H9 (cell line): ENCODE data around the gene FSTL4. TPM values are rescaled to one million over a fixed set of nuclear protein-coding genes. Genes with fewer than 3 reads are reported as not detected.

Experiments
- DNase-seq: peaks from one replicate; pipeline ENCODE4 v3.0.0-alpha.2; 2017
- H2AFZ ChIP-seq: one replicate; pipeline ENCODE4 v1.6.1; 2013; ENCODE audit warnings: mild to moderate bottlenecking, low read length, control low read depth, moderate library complexity
- H2AK5ac ChIP-seq: 2 replicates; pipeline ENCODE4 v1.6.1; 2013; ENCODE audit warnings: low read length, control low read depth, mixed read lengths; ENCODE audit not compliant: insufficient read length
- H2BK120ac ChIP-seq: one replicate; pipeline ENCODE4 v1.6.1; 2013; ENCODE audit warnings: low read depth, mild to moderate bottlenecking, low read length, control low read depth, inconsistent platforms; ENCODE audit not compliant: poor library complexity, severe bottlenecking
- H2BK12ac ChIP-seq: 2 replicates; pipeline ENCODE4 v1.6.1; 2013; ENCODE audit warnings: low read length, control low read depth, mixed read lengths, low read depth; ENCODE audit not compliant: insufficient read length
- H2BK15ac ChIP-seq: 2 replicates; pipeline ENCODE4 v1.6.1; 2013; ENCODE audit warnings: low read depth, low read length, control low read depth
- H2BK20ac ChIP-seq: one replicate; pipeline ENCODE4 v1.6.1; 2013; ENCODE audit warnings: low read depth, mild to moderate bottlenecking, low read length, control low read depth, inconsistent platforms; ENCODE audit not compliant: poor library complexity, severe bottlenecking
- H2BK5ac ChIP-seq: 2 replicates; pipeline ENCODE4 v1.6.1; 2013; ENCODE audit warnings: low read length, control low read depth, mixed read lengths; ENCODE audit not compliant: insufficient read length
- H3K14ac ChIP-seq: 2 replicates; pipeline ENCODE4 v1.6.1; 2013; ENCODE audit warnings: low read length, control low read depth; ENCODE audit not compliant: insufficient read depth
- H3K18ac ChIP-seq: 2 replicates; pipeline ENCODE4 v1.6.1; 2013; ENCODE audit warnings: low read depth, mild to moderate bottlenecking, mixed read lengths, low read length, control low read depth; ENCODE audit not compliant: insufficient read length
- H3K23ac ChIP-seq: 2 replicates; pipeline ENCODE4 v1.6.1; 2013; ENCODE audit warnings: low read length, control low read depth, mixed read lengths, low read depth; ENCODE audit not compliant: insufficient read length
- H3K23me2 ChIP-seq: 2 replicates; pipeline ENCODE4 v1.6.1; 2013; ENCODE audit warnings: low read depth, mild to moderate bottlenecking, mixed read lengths, low read length, control low read depth; ENCODE audit not compliant: insufficient read length, poor library complexity, severe bottlenecking
- H3K27ac ChIP-seq: 2 replicates; pipeline ENCODE4 v1.5.1; 2013; ENCODE audit warnings: low read length, control low read depth, mixed read lengths, low read depth; ENCODE audit not compliant: insufficient read length
- H3K27me3 ChIP-seq: 2 replicates; pipeline ENCODE4 v1.6.1; 2013; ENCODE audit warnings: low read length, control low read depth, inconsistent platforms; ENCODE audit not compliant: insufficient read depth
- H3K4ac ChIP-seq: 2 replicates; pipeline ENCODE4 v1.6.1; 2013; ENCODE audit warnings: low read depth, mild to moderate bottlenecking, control low read depth, inconsistent platforms, low read length, moderate library complexity
- H3K4me1 ChIP-seq: 2 replicates; pipeline ENCODE4 v1.6.1; 2013; ENCODE audit warnings: low read length, control low read depth, inconsistent platforms; ENCODE audit not compliant: insufficient read depth
- H3K4me2 ChIP-seq: 2 replicates; pipeline ENCODE4 v1.6.1; 2013; ENCODE audit warnings: low read length, control low read depth, mixed read lengths; ENCODE audit not compliant: insufficient read length, insufficient read depth
- H3K56ac ChIP-seq: 2 replicates; pipeline ENCODE4 v1.6.1; 2013; ENCODE audit warnings: low read depth, mild to moderate bottlenecking, mixed read lengths, low read length, control low read depth; ENCODE audit not compliant: insufficient read length
- H3K79me1 ChIP-seq: 2 replicates; pipeline ENCODE4 v1.6.1; 2013; ENCODE audit warnings: low read depth, mild to moderate bottlenecking, moderate library complexity, low read length, control low read depth, inconsistent platforms; ENCODE audit not compliant: insufficient read depth, poor library complexity, severe bottlenecking
- H3K79me2 ChIP-seq: 2 replicates; pipeline ENCODE4 v1.6.1; 2013; ENCODE audit warnings: low read length, control low read depth, inconsistent platforms; ENCODE audit not compliant: insufficient read depth
- H3K9ac ChIP-seq: 2 replicates; pipeline ENCODE4 v1.6.1; 2013; ENCODE audit warnings: low read length, control low read depth, mixed read lengths; ENCODE audit not compliant: insufficient read length; ENCODE audit errors: extremely low read depth
- H3K9me3 ChIP-seq: one replicate; pipeline ENCODE4 v1.6.1; 2013; ENCODE audit warnings: low read depth, low read length, inconsistent platforms; ENCODE audit not compliant: control insufficient read depth
- H3T11ph ChIP-seq: one replicate; pipeline ENCODE4 v1.6.1; 2013; ENCODE audit warnings: mild to moderate bottlenecking, low read length, control low read depth, inconsistent platforms
- H4K20me1 ChIP-seq: one replicate; pipeline ENCODE4 v1.6.1; 2013; ENCODE audit not compliant: control insufficient read depth, insufficient read length, insufficient read depth
- H4K5ac ChIP-seq: 2 replicates; pipeline ENCODE4 v1.6.1; 2013; ENCODE audit warnings: low read depth, mild to moderate bottlenecking, mixed read lengths, low read length, control low read depth; ENCODE audit not compliant: insufficient read length
- H4K8ac ChIP-seq: replicated peaks from 2 replicates; pipeline ENCODE4 v1.6.1; 2013; ENCODE audit warnings: low read length, control low read depth, mixed read lengths, low read depth; ENCODE audit not compliant: insufficient read length
- H4K91ac ChIP-seq: 2 replicates; pipeline ENCODE4 v1.6.1; 2013; ENCODE audit warnings: low read depth, mild to moderate bottlenecking, moderate library complexity, mixed read lengths, low read length, control low read depth; ENCODE audit not compliant: insufficient read length
- H3K27ac Mint-ChIP-seq, 3 experiments: 2 replicates in 2 of 3; 3 replicates in 1 of 3; pipeline ENCODE4 v1.8.0; 2020 to 2021; ENCODE audit warnings: mixed read lengths in 3 of 3, mild to moderate bottlenecking in 1 of 3, moderate library complexity in 1 of 3
- H3K27me3 Mint-ChIP-seq: 2 replicates; pipeline ENCODE4 v1.8.0; 2021; ENCODE audit warnings: low read depth, mild to moderate bottlenecking, moderate library complexity, mixed read lengths
- H3K36me3 Mint-ChIP-seq, 3 experiments: 2 replicates in 2 of 3; 3 replicates in 1 of 3; pipeline ENCODE4 v1.8.0; 2020 to 2021; ENCODE audit warnings: low read depth in 3 of 3, mixed read lengths in 3 of 3; ENCODE audit not compliant: insufficient read depth in 1 of 3
- H3K4me1 Mint-ChIP-seq, 2 experiments: 2 replicates each; pipeline ENCODE4 v1.8.0; 2020; ENCODE audit warnings: mixed read lengths in 2 of 2
- H3K4me3 Mint-ChIP-seq, 2 experiments: 2 replicates in 1 of 2; 3 replicates in 1 of 2; pipeline ENCODE4 v1.8.0; 2020 to 2021; ENCODE audit warnings: mild to moderate bottlenecking in 2 of 2, mixed read lengths in 2 of 2, moderate library complexity in 1 of 2
- H3K9me3 Mint-ChIP-seq, 2 experiments: 2 replicates in 1 of 2; 3 replicates in 1 of 2; pipeline ENCODE4 v1.8.0; 2020; ENCODE audit warnings: mild to moderate bottlenecking in 2 of 2, mixed read lengths in 2 of 2, moderate library complexity in 1 of 2
- WGBS: extraction: QIAGEN DNeasy Blood & Tissue Kit; methylation state at CpG from one replicate; pipeline ENCODE4 v1.1.7; 2013; ENCODE audit warnings: missing lambda C conversion rate, low lambda C conversion rate, mixed read lengths; ENCODE audit not compliant: insufficient read length; ENCODE audit errors: extremely low coverage; 5-methylcytosine and 5-hydroxymethylcytosine counted together
- total RNA-seq: library from RNA; stranded (reverse); gene quantifications from 2 replicates; pipeline ENCODE4 v1.2.1, GENCODE V29; 2021
- TF ChIP-seq, protein P1 (sequence below): fragments of 200-600 bp; sonication (generic); conservative IDR thresholded peaks from 3 replicates; pipeline ENCODE4 v1.8.0; 2021; ENCODE audit warnings: antibody characterized with exemption, mild to moderate bottlenecking

Gene FSTL4
- total RNA-seq, 1 experiment from 2014 or later: 5.7 TPM

DNA sequence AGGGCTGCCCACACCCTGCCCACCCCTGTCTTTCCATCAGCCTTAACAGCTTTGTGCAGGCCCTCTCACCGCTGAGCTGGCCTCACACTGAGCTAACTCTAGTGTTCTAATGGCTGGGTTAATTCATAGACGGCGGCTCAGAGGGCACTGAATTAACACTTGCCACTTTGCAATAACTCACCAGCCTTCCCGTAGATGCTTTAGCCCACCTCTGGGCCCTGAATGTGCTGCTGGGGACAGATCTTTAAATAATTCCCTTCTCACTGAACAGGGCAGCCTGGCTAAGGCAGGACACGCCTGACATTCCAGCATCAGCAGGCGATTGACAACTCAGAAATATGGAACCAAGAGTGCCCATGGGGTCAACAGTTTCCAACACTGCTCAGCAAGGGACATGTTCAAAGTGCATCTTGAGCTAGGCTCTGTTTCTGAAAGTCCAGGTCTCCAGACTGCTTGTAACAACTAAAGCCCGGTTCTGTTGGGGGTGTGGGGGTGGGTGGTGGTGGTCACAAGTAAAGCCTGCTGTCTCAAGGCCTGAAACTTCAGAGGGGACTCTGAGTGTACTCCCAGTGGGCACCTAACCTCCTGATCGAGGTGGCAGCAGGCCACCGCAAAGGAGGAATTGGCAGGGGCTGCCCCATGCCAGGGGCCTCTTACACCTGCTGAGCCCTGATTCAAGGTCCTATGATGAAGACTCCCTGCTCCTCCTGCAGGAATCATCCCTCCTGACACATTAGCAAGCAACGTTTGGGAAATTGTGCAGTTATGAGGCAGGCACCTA lies 248.3 kb downstream of the FSTL4 start:
- Histone ChIP-seq H3K27ac (no peak overlapping the region), H3K4me1 (peaks cover 12% of the 10 kb centered on the region; the same call in 1 of the 2 replicates), H3K27me3 (no peaks in the 10 kb centered on the region), H4K20me1 (no peaks in the 10 kb centered on the region), H3K56ac (no peak overlapping the region), H3K4ac (no peak overlapping the region), H3T11ph (no peak overlapping the region), H2BK5ac (no peak overlapping the region), H2AK5ac (peak overlapping the region; percentile 81), H4K8ac (no peak overlapping the region), H2BK20ac (no peak overlapping the region), H2BK120ac (no peak overlapping the region), H3K79me1 (no peaks in the 10 kb centered on the region), H3K23ac (no peak overlapping the region), H2BK12ac (no peak overlapping the region), H3K4me2 (no peak overlapping the region), H3K14ac (no peak overlapping the region), H3K9me3 (no peaks in the 10 kb centered on the region), H3K18ac (no peak overlapping the region), H3K23me2 (no peaks in the 10 kb centered on the region), H2BK15ac (no peak overlapping the region), H4K5ac (no peak overlapping the region), H3K79me2 (no peaks in the 10 kb centered on the region), H2AFZ (no peak overlapping the region), H4K91ac (no peak overlapping the region), H3K9ac (no peak overlapping the region)
- Mint-ChIP-seq H3K4me3 (no peak overlapping the region), H3K27ac (no peak overlapping the region; a peak in 2 of 7 replicates), H3K9me3 (no peaks in the 10 kb centered on the region; a peak in 1 of 5 replicates), H3K27me3 (peaks cover 8% of the 10 kb centered on the region), H3K4me1 (peaks cover 43 to 48% of the 10 kb centered on the region in 2 experiments), H3K36me3 (no peaks in the 10 kb centered on the region)
- no CpG with 5 or more reads among the region's 10 CpGs for WGBS
- DNase-seq: no peak
- TF ChIP-seq, protein P1, sequence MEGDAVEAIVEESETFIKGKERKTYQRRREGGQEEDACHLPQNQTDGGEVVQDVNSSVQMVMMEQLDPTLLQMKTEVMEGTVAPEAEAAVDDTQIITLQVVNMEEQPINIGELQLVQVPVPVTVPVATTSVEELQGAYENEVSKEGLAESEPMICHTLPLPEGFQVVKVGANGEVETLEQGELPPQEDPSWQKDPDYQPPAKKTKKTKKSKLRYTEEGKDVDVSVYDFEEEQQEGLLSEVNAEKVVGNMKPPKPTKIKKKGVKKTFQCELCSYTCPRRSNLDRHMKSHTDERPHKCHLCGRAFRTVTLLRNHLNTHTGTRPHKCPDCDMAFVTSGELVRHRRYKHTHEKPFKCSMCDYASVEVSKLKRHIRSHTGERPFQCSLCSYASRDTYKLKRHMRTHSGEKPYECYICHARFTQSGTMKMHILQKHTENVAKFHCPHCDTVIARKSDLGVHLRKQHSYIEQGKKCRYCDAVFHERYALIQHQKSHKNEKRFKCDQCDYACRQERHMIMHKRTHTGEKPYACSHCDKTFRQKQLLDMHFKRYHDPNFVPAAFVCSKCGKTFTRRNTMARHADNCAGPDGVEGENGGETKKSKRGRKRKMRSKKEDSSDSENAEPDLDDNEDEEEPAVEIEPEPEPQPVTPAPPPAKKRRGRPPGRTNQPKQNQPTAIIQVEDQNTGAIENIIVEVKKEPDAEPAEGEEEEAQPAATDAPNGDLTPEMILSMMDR: no peak
